ENCODE results near the gene ZEB2.

ZEB2 gene

DNA sequence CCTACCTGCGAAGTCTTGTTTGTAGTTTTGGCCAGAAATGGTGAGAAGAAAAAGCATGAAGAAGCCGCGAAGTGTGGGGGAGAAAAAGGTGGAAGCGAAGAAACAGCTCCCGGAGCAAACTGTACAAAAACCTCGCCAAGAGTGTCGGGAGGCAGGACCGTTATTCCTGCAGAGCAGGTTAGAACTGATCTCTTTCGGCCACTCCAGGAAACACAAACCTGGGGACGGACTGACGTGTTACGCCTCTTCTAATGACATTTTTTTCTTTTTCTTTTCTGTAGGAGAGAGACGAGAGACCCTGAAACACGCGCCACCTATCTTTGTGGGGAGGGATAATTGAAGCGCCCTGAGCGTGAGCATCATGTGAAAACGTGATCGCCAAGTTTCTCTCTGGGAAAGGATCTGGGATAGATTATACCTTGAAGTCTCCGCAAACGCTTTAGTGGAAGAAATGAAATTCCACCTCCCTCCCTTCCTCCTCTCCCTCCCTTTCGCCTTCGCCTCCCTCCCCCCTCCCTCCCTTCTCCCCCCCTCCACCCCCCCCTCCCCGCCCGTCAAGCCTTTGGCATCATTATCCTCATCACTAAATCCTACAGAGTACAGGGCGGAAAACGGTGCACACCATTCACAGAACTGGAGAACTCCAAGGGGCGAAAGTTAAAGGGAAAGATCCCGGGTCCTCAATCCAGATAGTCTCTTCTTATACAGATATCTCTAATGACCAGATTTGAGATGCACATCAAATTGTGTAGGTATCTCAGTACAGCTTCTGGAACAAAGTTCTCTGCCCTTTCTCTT is at the start of gene ZEB2:
Gene ZEB2, minus strand, starts transcription at position 186 of the 798 bp plus-strand sequence. CDS start 2,769 bp downstream, outside the sequence.
- DNase-seq, result no peak

DNA sequence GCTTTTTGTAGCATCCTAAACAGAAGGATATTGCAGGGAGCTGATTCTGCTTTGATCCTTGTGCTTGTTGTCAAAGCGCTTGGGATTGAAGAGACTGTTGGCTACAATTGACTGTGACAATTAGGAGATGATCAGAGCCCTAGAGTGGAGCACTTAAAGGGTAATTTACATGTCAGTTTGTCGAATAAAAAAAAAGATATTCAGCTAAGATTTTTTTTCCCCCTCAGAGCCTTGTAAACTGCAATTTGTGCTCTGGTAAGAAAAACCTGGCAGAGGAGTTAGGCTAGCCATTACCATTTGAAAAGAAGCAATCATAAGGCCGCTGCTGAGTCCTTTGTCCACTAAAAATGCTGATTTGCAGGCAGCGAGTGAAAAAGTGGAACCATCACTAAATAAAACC is 47.8 kb upstream of the ZEB2 start:
- DNase-seq, result no peak

DNA sequence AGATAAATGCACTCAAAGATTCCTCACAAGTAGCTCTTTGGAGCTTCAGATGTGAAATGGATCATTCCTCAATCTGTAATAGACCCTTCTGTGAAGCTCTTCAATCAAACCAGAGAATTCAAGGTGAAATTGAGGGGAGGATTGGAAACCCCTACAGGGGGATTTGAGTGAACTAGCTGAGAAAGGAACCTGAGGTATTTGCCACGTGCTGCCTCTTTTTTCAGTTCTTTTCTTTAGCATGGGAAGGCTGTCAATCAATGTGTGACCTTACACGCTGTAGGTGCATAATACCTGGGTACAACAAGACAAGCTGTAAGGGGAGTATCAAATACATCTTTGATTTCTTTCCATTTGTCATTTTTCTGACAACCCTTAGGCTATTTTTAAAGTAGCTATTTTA is 46.5 kb upstream of the ZEB2 start:
- no peak for DNase-seq

DNA sequence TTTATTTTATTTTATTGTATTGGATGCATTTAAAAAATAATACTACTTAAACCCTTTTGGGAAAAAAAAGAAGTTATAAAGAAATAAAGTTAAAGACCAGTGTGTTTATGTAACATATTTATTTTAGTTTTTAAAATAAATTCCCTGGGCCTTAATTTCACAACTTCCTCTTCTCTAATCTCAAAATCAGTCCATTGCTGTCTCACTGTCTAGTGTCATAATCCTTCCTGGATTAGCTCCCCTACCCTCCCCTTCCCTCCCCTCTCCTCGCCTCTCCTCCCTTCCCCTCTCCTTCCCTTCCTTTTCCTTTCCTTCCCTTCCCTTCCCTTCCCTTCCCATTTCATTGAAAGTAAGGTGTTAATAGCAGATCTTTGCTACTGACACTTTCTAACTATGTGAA is 40.3 kb upstream of the ZEB2 start:
- DNase-seq, result no peak

DNA sequence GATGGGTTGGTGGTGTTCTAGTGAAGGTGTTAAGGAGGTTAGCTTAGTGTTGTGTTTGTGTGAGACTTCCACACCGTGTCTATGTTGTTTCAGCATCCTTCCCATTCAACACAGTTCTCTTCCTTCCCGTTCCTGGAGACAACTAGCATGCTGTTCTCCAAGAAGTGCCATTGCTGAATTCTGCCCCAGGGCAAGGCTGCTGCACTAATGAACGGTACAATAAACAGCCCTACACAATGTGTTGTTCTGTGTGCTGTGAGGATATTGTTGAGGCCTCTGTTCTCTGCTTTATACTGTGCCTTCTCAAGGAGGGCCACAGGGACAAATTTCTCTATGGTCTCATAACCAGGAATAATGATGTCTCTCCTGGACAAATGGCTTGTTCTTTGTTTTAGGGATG is 39.8 kb upstream of the ZEB2 start:
- DNase-seq, result no peak

DNA sequence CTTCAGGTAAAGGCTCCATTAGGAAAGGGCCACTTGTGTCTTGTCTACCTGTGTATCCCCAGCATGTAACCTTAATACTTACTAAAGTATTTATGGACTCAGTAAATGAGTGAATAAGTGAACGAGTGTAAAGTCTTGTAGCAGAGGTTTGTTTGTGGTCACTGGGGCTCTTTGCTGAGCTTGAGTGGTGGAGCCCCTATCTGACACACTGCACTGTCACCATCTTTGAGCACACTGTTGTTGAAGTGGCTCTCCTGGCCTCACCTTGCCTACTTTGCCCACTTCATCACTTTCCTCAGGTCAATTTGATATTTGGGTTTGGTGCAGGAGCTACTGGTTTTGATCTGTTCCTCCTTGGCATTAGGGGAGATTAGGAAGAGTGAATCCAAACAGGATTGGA is 39.3 kb upstream of the ZEB2 start:
- no peak for DNase-seq

DNA sequence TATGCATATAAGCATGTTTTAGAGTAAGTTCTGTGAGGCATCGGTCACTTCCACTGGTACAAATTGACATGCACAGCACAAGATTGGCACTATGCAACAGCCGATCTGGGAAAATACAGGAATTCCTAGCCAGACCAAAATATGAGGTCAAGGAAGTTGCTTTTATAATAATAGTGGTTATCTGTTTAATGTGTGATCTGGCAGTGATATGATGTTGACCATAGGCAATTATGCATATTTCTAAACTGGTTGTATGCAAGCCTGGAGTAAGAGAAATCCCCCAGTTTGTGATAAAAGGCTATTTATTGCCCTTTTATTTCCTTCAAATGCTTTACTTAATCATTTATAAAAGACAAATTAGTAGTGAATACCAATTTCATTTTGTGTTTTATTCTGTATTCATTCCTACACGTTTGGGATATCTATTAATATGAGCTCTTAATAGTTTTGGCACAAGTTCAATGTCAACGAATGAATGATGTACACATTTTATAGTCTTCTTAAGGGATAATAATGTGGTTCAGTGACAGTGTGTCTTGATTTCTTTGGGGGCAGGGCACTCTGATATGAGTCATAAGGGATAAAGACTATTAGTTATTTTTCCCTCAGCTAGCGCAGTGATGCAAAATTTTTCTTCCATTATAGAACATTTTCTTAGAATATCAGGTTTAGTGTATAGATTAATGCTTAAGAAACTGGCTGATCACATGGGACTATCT is 34.7 kb upstream of the ZEB2 start:
- no peak for DNase-seq

DNA sequence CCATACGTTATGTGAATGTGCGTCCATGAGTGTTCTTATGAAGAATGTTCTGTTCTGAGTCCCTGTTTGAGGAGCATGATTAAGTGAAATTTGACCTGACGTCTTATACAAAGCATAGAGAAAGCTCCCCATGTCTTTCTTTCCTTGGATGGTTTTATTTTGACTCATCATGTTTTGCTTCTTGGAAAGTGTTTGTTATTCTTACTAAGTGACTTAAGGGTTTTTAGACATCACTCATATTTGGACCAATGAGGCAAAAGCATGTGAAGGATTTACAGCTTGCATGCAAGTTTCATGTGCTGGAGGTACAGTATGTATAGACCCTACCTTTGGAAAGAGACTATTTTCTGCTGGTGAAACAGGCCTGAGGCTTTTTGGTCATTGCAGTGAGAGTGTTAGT is 33.5 kb upstream of the ZEB2 start:
- no peak for DNase-seq

DNA sequence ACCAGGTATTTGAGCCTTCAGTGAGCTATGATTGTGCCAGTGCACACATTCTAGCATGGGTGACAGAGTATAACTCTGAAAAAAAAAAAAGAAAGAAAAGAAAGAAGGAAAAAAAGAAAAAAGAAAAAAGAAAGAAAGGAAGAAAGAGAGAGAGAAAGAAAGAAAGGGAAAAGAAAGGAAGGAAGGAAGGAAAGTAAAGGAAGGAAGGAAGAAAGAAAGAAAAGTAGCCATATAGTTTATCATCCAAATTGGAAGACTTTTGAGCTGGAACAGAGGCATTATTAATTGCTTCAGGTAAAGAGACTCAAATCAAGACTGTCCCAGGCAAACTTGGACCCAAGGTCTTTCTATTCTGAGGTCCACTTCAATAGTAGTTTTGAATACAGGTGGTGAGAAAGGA is 32.9 kb upstream of the ZEB2 start:
- no peak for DNase-seq

DNA sequence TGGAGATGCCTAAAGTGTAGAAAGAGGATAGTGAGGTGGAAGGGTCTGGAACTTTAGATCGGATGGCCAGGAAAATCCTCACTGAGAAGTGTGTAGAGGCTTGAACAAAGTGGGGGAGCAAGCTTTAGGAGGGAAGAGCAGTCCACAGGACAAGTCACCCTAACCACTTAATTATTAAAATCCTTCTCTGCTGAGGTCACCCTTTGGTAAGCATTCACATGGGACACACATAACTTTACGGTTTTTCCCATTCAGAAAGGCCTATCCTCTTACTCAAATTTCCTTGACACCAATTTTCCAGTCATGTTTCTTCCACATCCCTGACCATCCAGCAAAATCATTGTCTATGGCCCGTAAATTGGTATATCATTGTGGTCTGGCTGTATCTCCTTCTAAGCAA is 31.0 kb upstream of the ZEB2 start:
- DNase-seq, result no peak

DNA sequence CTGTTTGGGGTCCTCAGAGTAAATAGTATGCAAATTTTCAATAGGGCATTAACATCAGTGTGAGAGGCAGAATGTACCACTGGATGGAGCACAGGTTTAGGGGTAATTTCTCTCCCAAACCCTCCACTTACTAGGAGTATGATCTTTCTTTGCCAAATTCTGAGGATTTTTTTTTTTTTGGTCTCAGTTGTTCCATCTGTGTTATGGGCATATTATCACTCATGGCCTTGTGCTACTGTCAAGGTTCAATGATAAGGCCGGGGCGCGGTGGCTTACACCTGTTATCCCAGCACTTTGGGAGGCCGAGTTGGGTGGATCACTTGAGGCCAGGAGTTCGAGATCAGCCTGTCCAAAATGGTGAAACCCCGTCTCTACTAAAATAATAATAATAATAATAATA is 30.2 kb upstream of the ZEB2 start:
- no peak for DNase-seq

DNA sequence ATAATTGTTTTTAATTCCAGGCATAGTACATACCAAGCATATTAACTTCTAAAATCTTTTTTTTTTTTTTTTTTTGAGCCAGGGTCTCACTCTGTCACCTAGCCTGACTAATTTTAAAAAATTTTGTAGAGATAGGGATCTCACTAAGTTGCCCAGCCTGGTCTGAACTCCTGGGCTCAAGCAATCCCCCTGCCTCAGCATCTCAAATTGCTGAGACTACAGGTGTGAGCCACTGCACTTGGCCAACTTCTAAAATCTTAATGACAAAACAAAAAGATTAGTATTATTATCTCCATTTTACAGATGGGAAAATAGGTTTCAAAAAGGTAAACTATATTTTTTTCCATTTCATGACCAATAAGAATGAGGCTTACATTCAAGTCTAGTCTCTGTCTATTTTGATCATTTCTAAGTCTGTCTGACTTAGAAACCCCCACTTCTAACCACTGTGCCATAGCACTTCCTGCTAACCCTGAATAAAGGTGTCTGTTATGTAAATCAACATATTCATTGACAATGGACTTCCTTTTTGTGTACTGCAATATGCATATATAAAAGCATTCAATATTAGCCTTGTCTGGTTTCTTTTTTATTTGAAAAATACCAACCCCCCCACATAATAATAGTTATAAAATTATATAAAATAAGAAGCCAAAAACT is 28.7 kb upstream of the ZEB2 start:
- no peak for DNase-seq

DNA sequence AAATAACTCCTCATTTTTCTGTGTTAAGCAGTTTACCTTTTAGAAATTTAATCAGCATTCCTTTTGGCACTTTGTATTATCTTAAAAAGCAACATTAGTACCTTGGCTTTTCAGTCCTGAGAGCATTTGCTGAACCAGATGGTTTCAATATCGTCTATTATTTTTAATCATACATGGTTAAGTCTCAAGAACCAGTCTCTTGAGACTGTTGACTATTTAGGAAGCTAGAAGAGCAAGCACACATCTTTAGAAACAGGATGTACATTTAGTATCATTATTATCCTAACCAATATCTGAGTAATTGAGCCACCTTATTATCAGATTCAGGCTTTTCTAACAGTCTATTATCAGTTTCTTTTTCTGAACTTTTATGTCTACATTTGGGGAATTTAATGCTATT is 28.2 kb upstream of the ZEB2 start:
- no peak for DNase-seq

DNA sequence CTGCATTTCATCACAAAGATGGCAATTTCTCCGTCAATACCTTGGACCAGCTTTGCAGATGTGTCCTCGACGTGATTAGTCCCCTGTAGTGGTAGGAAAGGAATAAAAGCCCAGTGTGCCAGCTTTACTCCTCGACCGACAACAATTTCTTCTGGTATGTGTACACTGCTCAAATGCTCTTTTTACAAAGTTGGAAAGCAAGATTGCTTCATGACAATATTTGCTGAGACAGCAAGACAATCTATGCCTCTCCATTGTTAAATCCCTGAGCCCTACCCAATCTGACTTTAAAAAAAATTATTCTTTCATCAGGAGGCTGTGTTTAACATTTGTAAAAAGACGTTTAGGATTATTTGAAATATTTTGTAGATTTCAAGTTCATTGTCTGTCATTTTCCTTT is 27.6 kb upstream of the ZEB2 start:
- DNase-seq, result no peak

DNA sequence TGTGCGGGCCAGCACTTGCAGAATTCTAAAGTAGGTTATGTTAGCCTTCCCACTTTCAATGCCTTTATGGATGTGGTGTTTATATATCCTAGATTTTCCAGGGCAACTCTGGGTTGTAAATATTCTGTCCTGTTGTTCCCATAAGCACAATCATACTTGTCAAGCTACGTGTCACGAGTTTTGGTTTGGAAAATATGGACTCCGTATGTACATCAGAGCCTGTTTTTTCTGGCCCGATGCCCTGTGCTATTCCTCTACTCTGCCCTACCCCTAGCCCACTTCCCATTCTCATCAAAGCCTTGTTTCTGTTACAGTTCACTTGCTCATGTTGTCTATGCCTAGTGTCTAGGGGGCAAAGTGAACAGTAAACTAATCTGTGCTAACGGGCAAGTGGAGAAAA is 27.0 kb upstream of the ZEB2 start:
- no peak for DNase-seq

DNA sequence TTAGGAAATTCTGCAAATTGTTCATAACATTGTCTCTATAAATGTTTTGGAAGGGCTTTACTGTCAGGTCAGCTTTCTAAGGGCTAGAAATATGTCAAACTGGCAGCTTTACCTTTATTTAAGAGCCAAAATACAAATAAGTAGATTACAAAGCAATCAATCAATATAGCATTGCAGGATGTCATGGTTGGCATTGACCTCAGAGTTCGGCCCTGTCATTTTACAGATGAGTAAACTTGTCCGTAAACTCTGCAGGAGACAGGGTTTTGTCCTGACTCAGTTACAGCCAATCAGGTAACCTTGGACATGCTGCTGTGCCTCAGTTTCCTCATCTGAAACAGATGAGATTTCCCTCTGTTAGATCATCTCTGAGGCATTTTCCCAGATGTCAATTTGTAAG is 25.9 kb upstream of the ZEB2 start:
- no peak for DNase-seq

DNA sequence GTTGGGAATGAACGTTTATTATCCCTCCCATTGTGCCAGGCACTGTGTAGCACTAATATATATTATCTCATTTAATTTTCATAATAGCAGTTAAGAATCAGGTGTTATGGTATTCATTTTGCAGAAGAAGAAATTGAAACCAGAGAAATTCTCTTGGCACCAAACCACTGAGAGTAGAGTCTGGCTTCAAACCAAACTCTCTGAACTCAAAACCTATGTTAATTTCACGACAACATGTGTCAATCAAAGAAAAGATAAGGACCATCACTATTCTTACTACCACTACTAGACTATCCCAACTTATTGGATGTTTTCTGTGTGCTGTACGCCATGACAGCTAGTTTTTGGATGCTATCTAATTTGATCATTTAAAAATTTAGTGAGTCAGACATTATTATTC is 24.1 kb upstream of the ZEB2 start:
- no peak for DNase-seq

DNA sequence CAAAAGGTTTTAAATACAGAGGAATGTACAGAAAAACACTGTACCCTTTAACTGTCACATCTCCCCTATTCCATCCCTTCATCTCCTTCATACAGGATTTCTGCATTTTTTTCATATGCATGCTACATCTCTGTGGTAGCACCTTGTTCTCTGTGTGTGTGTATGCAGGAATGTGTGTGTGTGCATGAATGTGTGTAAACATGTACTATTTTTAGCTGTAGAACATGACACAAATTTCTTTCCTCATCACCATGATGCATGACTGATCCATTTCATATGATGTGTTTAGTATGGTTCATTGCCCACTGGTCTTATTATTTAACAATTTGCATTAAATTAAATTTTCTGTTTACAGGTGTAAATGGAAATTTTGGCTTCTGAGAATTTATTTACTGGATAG is 21.5 kb upstream of the ZEB2 start:
- DNase-seq, result no peak

DNA sequence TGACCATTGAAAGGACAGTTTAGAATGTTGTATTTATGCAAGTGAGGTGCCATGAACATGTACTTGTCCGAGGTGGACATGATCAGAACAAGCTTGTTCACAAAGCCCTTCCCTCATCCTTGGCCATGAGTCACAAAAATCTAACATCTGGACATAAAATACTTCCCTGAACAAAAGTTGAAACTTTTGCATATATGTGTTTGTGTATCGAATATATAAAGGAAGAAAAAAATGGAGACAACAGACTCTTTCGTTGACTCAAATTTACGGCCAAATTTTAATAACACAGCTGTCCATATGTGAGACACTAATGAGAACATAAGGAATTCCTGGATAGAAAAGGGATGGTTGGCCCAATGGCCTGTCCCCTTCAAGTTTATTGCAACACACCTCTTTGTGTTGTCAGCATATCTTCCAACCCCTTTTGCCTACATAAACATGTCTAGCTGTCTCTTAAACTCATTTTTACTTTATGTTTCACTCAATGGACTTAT is 19.4 kb upstream of the ZEB2 start:
- DNase-seq, result no peak

DNA sequence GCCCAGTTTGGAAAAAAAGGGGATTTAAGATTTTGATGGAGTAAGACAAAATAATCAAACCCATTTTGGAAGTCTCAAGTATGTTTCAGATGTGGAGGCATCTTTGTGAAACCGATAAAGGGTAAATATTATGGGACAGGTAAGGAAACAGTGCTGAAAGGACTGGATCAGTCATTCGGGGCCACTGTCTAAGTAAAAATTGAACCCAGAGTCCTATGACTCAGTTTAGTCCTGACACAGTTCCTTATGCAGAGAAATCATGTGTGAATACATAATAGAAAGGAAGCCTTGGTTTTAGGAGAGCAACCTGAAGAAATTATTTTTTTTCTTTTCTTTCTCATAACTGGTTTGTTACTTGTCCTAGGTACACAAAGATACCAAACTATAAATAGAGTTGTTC is 15.4 kb upstream of the ZEB2 start:
- no peak for DNase-seq

DNA sequence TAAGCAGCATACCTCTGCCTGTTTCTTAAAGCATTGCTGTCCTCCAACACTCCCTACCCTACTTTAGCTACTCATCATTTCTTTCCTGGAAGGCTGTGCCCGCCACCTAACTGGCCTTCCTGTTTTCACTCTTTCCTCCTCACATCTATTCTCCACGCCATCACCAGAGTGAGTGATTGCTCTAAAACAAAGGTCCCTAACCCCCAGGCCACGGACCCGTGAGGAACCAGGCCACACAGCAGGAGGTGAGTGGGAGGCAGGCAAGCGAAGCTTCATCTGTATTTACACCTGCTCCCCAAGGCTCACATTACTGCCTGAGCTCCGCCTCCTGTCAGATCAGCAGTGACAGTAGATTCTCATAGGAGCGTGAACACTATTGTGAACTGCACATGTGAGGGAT is 13.3 kb upstream of the ZEB2 start:
- DNase-seq, result no peak

DNA sequence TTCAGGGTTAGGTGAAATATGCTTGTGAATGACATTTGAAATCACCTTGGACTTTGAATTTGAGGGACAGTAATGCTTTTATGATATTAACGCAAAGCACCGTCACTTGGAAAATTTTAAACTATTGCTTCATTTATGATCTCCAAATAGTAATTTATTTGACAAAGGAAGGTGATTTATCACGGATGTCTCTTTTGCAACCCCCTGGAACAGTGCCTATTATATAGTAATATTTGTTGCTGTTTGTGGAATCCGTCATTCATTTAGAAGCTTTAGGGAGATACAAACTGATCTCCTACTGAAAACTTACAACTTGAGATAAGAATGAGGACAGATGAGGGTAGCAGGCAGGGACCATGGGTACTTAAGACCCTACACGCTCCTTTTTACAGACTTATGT is 10.7 kb upstream of the ZEB2 start:
- no peak for DNase-seq

DNA sequence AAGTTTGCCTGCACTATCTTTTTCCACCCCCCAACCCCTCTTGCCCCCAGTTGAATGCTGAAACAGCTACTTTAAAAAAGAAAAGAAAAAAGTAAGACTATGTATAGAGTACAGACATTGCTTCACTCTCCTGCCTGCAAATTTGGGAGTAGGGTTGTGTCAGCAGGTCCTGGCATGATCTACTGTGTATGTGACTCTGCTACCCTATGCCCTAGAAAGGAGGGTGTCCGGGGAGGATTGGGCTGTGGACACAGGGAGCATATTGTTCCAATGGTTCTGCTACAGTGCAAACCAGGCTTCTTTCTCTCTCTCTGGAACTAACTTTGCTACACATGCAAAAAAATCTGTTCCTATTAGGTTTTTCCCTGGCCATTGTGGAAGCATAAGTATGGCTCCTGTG is 9.9 kb upstream of the ZEB2 start:
- DNase-seq, result no peak

DNA sequence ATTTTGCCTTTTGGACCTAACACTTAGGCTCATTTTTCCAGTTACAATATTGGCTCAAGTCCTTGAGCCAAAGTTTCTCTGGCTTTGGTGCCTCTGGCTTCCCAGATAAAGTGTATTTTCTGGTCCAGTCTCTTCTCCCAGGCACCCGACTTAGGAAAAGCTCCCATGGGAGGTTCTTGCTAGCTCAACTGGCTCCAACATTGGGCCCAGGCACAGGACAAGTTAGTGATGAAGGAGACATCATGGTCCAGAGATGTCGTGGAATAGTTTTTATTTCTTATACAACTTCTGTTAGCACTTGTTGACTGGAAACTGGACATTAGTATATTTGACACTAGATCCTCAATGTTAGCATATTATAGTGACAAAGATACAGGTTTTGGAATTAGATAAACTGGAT is 8.2 kb upstream of the ZEB2 start:
- no peak for DNase-seq
